ENCODE results near the gene OTULINL.

- TF ChIP-seq, protein P1, sequence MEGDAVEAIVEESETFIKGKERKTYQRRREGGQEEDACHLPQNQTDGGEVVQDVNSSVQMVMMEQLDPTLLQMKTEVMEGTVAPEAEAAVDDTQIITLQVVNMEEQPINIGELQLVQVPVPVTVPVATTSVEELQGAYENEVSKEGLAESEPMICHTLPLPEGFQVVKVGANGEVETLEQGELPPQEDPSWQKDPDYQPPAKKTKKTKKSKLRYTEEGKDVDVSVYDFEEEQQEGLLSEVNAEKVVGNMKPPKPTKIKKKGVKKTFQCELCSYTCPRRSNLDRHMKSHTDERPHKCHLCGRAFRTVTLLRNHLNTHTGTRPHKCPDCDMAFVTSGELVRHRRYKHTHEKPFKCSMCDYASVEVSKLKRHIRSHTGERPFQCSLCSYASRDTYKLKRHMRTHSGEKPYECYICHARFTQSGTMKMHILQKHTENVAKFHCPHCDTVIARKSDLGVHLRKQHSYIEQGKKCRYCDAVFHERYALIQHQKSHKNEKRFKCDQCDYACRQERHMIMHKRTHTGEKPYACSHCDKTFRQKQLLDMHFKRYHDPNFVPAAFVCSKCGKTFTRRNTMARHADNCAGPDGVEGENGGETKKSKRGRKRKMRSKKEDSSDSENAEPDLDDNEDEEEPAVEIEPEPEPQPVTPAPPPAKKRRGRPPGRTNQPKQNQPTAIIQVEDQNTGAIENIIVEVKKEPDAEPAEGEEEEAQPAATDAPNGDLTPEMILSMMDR (IDR thresholded peaks at IDR 0.05 in 8 of 11, conservative IDR thresholded peaks at IDR 0.05 in 3 of 11): no peak
- TF ChIP-seq POLR2A (IDR thresholded peaks at IDR 0.05): no peak
Measured at GRCh38 chr5:14593326-14594021, 11.9 kb downstream of the OTULINL start.
